ENCODE results near the gene RNF224. TPM values are rescaled to one million over a fixed set of nuclear protein-coding genes. Genes with fewer than 3 reads are reported as not detected.
"Not testable (repeated sequence)": the region's sequence is repeated elsewhere in the genome, so short reads cannot be mapped to it uniquely, and the experiment has no call there.

The RNF224 gene
- total RNA-seq, 1 experiment from 2014 or later: 0.27 TPM

DNA sequence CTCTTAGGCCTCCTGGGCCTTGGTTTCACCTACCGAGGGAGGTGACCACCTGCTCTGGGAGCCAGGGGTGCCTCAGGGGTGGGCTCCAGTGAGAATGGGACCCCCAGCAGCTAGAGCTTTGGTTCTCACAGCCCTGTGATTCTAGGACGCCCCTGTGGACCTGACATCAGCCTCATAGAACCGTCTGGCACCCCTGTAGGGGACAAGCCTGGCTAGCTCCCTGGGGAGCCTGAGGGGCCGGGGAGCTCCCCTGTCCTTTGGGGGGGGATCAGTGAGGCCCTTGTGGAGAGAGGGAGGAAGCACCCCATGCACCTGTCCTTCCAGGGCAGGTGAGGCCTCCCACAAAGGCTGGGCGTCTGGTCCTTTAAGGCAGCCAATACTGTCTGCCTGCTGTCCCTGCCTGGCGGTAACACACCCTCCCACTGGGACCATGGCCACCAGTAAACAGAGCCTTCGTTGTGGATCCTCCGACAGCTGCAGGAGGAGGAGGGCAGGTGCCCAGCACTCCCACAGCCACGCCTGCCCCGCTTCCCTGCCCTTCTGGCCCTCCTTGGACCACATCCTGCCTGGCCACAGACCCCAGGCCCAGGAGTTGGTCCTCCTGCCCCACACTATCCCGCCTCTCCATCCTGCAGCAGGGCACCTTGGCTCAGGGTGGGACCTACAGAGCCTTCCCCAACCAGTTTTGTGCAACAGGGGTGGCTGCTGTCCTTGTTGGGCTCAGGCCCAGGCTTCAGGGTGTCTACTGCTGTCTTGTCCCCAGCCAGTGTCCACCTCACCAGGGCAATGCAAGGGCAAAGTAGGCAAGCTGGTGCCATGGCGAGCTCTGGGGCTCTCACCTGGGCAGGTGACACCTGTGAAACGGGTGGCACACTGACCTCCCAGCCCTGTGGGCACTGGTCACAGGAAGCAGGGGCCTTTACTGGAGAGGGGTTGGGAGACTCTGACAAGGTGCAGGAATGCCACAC is 10.7 kb downstream of the RNF224 start:
- CTCF ChIA-PET: interaction anchor here (1.5 kb wide), 1 partner anchor 15 kb away, joined by 3 read pairs; no protein-coding TSS in a partner anchor
- DNase-seq: no peak
- peaks cover 13% of the 10 kb centered on the region for H3K4me1 Mint-ChIP-seq (ENCODE audit: low read depth, unreplicated experiment)

DNA sequence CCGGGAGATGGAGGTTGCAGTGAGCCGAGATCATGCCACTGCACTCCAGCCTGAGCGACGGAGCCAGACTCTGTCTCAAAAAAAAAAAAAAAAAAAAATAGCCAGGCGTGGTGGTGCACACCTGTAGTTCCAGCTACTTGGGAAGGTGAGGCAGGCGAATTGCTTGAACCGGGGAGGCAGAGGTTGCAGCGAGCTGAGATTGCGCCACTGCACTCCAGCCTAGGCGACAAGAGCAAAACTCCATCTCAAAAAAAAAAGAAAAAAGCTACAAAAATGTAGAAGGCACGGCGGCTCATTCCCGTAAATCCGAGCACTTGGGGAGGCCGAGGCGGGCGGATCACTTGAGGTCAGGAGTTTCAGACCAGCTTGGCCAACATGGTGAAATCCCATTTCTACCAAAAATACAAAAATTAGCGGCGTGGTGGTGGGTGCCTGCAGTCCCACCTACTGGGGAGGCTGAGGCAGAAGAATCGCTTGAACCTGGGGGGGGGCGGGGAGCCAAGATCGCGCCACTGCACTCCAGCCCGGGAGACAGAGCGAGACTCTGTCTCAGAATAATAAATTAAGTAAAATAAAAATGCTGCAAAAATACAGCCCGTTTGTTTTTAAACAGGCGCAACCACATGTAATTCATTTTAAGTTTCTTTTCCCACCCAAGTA is 12.4 kb downstream of the RNF224 start:
- ChIA-PET POLR2A (interaction anchor here (0.6 to 2.4 kb wide), 9 partner anchors 15 to 169 kb away, joined by 3 to 39 read pairs (median 9); partner anchors contain the start of genes NELFB, RNF208 and SAPCD2), CTCF (interaction anchor here (0.7 to 1.6 kb wide), 8 partner anchors 10 to 292 kb away, joined by 3 to 6 read pairs (median 3); no protein-coding TSS in a partner anchor)
- Histone ChIP-seq H3K4me1 (peaks cover 32% of the 10 kb centered on the region), H3K4me3 (ENCODE audit: low read depth, low read length) (peak overlapping the region; percentile 80)
- not testable (repeated sequence) for DNase-seq; H3K36me3 ChIP-seq (ENCODE audit: control insufficient read depth, insufficient read depth, low read length); H3K9me3 ChIP-seq; BruUV-seq (replicated peaks); H3K27me3 ChIP-seq (replicated peaks; ENCODE audit: control insufficient read depth, insufficient read depth, low read length); H3K9me3 Mint-ChIP-seq (ENCODE audit: unreplicated experiment); H3K27me3 Mint-ChIP-seq (ENCODE audit: insufficient read depth, unreplicated experiment)
- peaks cover 56% of the 10 kb centered on the region for H3K36me3 Mint-ChIP-seq (ENCODE audit: insufficient read depth, unreplicated experiment)
- intact Hi-C loops (cut with micrococcal nuclease; ENCODE audit: unreplicated experiment): loop anchor here (2.0 to 10.0 kb wide), 4 partner anchors 17 to 445 kb away; partner anchors contain the start of genes CCDC183, RNF208, TMEM141 and TPRN
- H3K4me3 Mint-ChIP-seq (ENCODE audit: unreplicated experiment): peak overlapping the region; percentile 80
- H3K4me1 Mint-ChIP-seq (ENCODE audit: low read depth, unreplicated experiment): peaks cover 12% of the 10 kb centered on the region
- H3K27ac Mint-ChIP-seq (ENCODE audit: unreplicated experiment): peak overlapping the region; percentile 74

More for the DNA sequence above, 10.7 kb downstream of the RNF224 start:
- Histone ChIP-seq H3K9me3 (no peaks in the 10 kb centered on the region), H3K36me3 (ENCODE audit: control insufficient read depth, insufficient read depth, low read length) (0 out of 2 replicates have a peak, but pooled peaks cover 2% of the 10 kb centered on the region), H3K4me3 (ENCODE audit: low read depth, low read length) (no peak overlapping the region), H3K4me1 (peaks cover 28% of the 10 kb centered on the region), H3K27me3 (replicated peaks; ENCODE audit: control insufficient read depth, insufficient read depth, low read length) (no peaks in the 10 kb centered on the region)
- BruUV-seq (replicated peaks): no TSS peak
- POLR2A ChIA-PET: no interaction called here
- Mint-ChIP-seq H3K36me3 (ENCODE audit: insufficient read depth, unreplicated experiment) (peaks cover 47% of the 10 kb centered on the region), H3K27ac (ENCODE audit: unreplicated experiment) (no peak overlapping the region), H3K9me3 (ENCODE audit: unreplicated experiment) (no peaks in the 10 kb centered on the region), H3K27me3 (ENCODE audit: insufficient read depth, unreplicated experiment) (peaks cover 3% of the 10 kb centered on the region), H3K4me3 (ENCODE audit: unreplicated experiment) (no peak overlapping the region)
- intact Hi-C loops (cut with micrococcal nuclease; ENCODE audit: unreplicated experiment): loop anchor here (5.0 kb wide), 1 partner anchor 36 kb away; the partner anchor contains the start of gene TPRN
- TF ChIP-seq, protein P1, sequence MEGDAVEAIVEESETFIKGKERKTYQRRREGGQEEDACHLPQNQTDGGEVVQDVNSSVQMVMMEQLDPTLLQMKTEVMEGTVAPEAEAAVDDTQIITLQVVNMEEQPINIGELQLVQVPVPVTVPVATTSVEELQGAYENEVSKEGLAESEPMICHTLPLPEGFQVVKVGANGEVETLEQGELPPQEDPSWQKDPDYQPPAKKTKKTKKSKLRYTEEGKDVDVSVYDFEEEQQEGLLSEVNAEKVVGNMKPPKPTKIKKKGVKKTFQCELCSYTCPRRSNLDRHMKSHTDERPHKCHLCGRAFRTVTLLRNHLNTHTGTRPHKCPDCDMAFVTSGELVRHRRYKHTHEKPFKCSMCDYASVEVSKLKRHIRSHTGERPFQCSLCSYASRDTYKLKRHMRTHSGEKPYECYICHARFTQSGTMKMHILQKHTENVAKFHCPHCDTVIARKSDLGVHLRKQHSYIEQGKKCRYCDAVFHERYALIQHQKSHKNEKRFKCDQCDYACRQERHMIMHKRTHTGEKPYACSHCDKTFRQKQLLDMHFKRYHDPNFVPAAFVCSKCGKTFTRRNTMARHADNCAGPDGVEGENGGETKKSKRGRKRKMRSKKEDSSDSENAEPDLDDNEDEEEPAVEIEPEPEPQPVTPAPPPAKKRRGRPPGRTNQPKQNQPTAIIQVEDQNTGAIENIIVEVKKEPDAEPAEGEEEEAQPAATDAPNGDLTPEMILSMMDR (IDR thresholded peaks at IDR 0.05; ENCODE audit: insufficient read depth in 1 of 2, low read depth in 1 of 2, low read length in 1 of 2, severe bottlenecking in 1 of 2, unreplicated experiment in 1 of 2): no peak

DNA sequence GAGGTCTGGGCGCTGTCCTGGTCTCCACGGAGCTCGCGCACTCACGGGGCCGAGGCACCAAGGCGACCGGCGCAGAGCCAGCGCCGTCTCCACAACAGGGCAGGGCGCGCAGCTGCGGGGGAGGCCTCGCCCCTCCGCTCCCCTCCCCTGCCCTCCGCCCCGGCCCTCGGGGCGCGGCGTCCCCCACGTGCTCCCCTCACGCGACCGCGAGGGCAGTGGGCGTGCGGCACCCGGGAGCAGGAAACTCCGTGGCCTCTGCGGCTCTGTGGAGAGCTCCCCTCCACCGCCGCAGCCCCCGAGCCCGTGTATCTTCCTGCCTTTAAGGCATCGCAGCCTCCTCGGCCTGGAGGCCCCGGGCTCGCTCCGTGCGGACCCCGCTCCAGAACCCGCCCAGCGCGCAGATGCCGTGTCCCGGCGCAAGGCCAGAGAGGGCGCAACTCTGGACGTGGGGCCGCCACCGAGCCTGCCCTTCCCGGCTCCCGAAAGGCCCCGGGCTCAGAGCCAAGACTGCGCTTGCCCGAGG is 13.1 kb downstream of the RNF224 start:
- TSS peak; percentile 61 for BruUV-seq (replicated peaks)
- Histone ChIP-seq H3K27me3 (replicated peaks; ENCODE audit: control insufficient read depth, insufficient read depth, low read length) (no peaks in the 10 kb centered on the region), H3K4me1 (peaks cover 31% of the 10 kb centered on the region), H3K4me3 (ENCODE audit: low read depth, low read length) (peak overlapping the region; percentile 80), H3K36me3 (ENCODE audit: control insufficient read depth, insufficient read depth, low read length) (peaks cover 2% of the 10 kb centered on the region; the same call in 1 of the 2 replicates), H3K9me3 (no peaks in the 10 kb centered on the region)
- no peaks in the 10 kb centered on the region for H3K9me3 Mint-ChIP-seq (ENCODE audit: unreplicated experiment)
- TF ChIP-seq, protein P1 (IDR thresholded peaks at IDR 0.05; ENCODE audit: insufficient read depth in 1 of 2, low read depth in 1 of 2, low read length in 1 of 2, severe bottlenecking in 1 of 2, unreplicated experiment in 1 of 2): peak in 1 of 2 experiments; percentile 43
- H3K27ac Mint-ChIP-seq (ENCODE audit: unreplicated experiment): peak overlapping the region; percentile 95
- intact Hi-C loops (cut with micrococcal nuclease; ENCODE audit: unreplicated experiment): loop anchor here (2.0 to 10.0 kb wide), 3 partner anchors 18 to 446 kb away; partner anchors contain the start of genes CCDC183, RNF208 and TMEM141
- H3K4me3 Mint-ChIP-seq (ENCODE audit: unreplicated experiment): peak overlapping the region; percentile 80
- CTCF ChIA-PET: interaction anchor here (0.8 to 2.7 kb wide), 11 partner anchors 11 to 293 kb away, joined by 3 to 13 read pairs (median 4); partner anchors contain the start of gene NRARP
- no peak for DNase-seq
- H3K36me3 Mint-ChIP-seq (ENCODE audit: insufficient read depth, unreplicated experiment): peaks cover 58% of the 10 kb centered on the region
- POLR2A ChIA-PET: interaction anchor here (0.5 to 2.4 kb wide), 31 partner anchors 9 to 1333 kb away, joined by 3 to 39 read pairs (median 4); partner anchors contain the start of genes CAMSAP1, ENTPD8, MAN1B1 and MRPL41
- H3K4me1 Mint-ChIP-seq (ENCODE audit: low read depth, unreplicated experiment): peaks cover 7% of the 10 kb centered on the region
- H3K27me3 Mint-ChIP-seq (ENCODE audit: insufficient read depth, unreplicated experiment): peaks cover 3% of the 10 kb centered on the region

Data from Caco-2 (cell line).